ENCODE measurements around the gene RNF217.
A peak's percentile ranks its signal among the peaks of the same experiment; 100 is the strongest.

Gene RNF217

DNA sequence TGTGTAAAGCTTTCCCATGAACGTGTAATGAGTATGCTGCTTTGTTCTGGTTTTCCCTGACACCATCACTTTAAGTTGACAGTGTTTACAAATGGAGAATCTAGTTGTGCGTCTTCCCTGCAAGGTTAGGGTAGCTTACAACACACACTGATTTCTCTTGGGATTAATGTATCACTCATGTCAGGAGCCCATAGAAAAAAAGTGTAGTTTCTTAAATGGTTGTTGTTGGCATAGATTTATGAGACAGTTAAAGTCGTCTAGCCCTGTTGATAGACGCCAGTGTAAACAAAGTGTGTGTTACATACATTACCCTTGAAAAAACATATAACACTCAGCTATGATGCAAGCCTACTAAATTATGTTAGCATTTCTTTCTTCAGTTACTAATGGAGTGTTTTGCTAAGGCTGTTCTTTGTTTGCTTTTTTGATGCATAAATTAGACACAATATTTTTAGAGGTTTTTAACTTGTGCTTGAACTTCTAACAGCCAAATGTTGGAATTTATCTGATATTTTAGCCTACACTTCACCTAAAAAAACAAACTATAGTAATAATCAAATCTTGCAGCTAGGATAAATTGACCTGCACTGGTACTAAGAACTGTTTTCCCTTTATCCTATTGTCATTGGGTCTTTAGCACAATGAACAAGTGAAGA lies 88.6 kb downstream of the RNF217 start:
- no peak overlapping the region for H3K4me3 ChIP-seq (replicated peaks in 1 of 2; ENCODE audit: low read depth in 2 of 2, low read length in 2 of 2)
- DNase-seq (ENCODE audit: low read depth in 2 of 2): peak; percentile 15 to 68
- TF ChIP-seq CTCF (IDR thresholded peaks at IDR 0.05; ENCODE audit: low read depth, low read length): no peak

DNA sequence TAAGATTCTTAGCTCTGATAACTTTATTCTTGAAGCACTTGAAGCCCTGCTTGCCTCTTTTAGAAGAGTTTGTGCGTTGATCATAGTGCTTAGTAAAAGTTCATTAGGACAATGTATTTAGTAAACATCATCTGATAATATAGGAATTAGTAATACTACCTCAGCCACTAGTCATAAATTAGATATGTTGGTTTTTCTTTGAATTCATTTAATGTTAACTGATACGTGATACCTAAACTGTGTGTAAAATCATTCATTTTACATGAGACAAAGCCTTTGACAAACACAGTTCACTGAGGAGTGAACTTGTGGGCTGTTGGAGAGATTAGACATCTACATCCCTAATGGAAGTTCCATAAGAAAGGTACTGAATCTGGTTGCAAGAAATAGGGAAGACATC lies 91.6 kb downstream of the RNF217 start:
- no peak for DNase-seq (ENCODE audit: low read depth in 2 of 2)
- H3K4me3 ChIP-seq (replicated peaks in 1 of 2; ENCODE audit: low read depth in 2 of 2, low read length in 2 of 2): no peak overlapping the region
- no peak for TF ChIP-seq CTCF (IDR thresholded peaks at IDR 0.05; ENCODE audit: low read depth, low read length)

DNA sequence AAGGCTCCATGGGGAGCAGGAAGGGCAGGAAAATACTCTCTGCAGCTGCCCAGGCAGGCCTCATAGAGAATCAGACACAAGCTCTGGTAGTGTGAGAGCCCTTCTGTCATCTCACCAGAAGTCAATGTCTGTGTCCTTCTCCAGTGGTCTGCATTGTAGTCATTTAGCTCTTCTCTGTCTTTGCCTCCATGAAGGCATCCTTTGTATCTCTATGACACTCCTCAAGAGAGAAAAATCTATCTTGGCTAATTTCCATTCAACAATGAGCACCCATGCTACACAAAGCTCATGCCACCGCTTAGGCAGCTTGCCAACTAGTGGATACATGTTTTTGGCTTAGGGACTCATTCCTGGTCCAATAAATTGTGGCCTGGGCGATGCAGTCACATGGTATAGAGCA lies 92.1 kb downstream of the RNF217 start:
- TF ChIP-seq CTCF (IDR thresholded peaks at IDR 0.05; ENCODE audit: low read depth, low read length): no peak
- H3K4me3 ChIP-seq (replicated peaks in 1 of 2; ENCODE audit: low read depth in 2 of 2, low read length in 2 of 2): no peak overlapping the region
- DNase-seq (ENCODE audit: low read depth in 2 of 2): no peak

- TF ChIP-seq CTCF (IDR thresholded peaks at IDR 0.05; ENCODE audit: low read depth, low read length): no peak
- no peak for DNase-seq (ENCODE audit: low read depth in 2 of 2)
- no peak overlapping the region for H3K4me3 ChIP-seq (replicated peaks in 1 of 2; ENCODE audit: low read depth in 2 of 2, low read length in 2 of 2)
Measured at GRCh38 chr6:125057392-125058246, 95.4 kb downstream of the RNF217 start.

GRCh38 chr6:125058546-125058945 lies 96.3 kb downstream of the RNF217 start:
- no peak overlapping the region for H3K4me3 ChIP-seq (replicated peaks in 1 of 2; ENCODE audit: low read depth in 2 of 2, low read length in 2 of 2)
- no peak for DNase-seq (ENCODE audit: low read depth in 2 of 2)
- no peak for TF ChIP-seq CTCF (IDR thresholded peaks at IDR 0.05; ENCODE audit: low read depth, low read length)

- DNase-seq (ENCODE audit: low read depth in 2 of 2): no peak
- no peak overlapping the region for H3K4me3 ChIP-seq (replicated peaks in 1 of 2; ENCODE audit: low read depth in 2 of 2, low read length in 2 of 2)
- TF ChIP-seq CTCF (IDR thresholded peaks at IDR 0.05; ENCODE audit: low read depth, low read length): no peak
Measured at GRCh38 chr6:125063307-125063706, 101.1 kb downstream of the RNF217 start.

Data from cardiac fibroblast (primary cell).